Measurements from ENCODE around the gene TRAIP. TPM values are rescaled to one million over a fixed set of nuclear protein-coding genes. Genes with fewer than 3 reads are reported as not detected.

The TRAIP gene
- total RNA-seq, 4 donors from 2014 or later = 1.5 to 17.4 (median 4.0) TPM

DNA sequence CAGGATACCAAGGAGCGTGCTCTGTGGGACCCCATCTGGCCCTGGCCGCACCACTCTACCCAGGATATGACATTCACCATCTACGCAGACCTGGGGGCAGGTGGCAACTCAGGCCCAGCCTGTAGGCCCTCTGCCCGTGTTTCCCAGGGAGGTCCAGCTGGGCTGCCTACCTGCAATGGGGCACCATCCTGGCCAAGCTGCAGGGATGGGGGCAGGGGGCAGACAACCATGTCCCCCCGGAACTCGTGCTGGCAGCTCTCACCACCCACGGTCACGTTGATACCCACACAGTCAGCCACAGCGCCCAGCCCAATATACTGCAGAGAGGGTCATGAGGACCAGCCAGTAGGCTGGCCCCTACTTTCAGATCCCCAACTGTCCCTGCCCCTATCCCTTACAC lies 39.4 kb upstream of the TRAIP start:
- H3K27me3 ChIP-seq = no peaks in the 10 kb centered on the region
- TF ChIP-seq POLR2A (IDR thresholded peaks at IDR 0.05) = no peak
- TF ChIP-seq, protein P1, sequence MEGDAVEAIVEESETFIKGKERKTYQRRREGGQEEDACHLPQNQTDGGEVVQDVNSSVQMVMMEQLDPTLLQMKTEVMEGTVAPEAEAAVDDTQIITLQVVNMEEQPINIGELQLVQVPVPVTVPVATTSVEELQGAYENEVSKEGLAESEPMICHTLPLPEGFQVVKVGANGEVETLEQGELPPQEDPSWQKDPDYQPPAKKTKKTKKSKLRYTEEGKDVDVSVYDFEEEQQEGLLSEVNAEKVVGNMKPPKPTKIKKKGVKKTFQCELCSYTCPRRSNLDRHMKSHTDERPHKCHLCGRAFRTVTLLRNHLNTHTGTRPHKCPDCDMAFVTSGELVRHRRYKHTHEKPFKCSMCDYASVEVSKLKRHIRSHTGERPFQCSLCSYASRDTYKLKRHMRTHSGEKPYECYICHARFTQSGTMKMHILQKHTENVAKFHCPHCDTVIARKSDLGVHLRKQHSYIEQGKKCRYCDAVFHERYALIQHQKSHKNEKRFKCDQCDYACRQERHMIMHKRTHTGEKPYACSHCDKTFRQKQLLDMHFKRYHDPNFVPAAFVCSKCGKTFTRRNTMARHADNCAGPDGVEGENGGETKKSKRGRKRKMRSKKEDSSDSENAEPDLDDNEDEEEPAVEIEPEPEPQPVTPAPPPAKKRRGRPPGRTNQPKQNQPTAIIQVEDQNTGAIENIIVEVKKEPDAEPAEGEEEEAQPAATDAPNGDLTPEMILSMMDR (IDR thresholded peaks at IDR 0.05) = no peak
- intact Hi-C loops (cut with DNase I; ENCODE audit: low total_unique reads) = no loop called here

DNA sequence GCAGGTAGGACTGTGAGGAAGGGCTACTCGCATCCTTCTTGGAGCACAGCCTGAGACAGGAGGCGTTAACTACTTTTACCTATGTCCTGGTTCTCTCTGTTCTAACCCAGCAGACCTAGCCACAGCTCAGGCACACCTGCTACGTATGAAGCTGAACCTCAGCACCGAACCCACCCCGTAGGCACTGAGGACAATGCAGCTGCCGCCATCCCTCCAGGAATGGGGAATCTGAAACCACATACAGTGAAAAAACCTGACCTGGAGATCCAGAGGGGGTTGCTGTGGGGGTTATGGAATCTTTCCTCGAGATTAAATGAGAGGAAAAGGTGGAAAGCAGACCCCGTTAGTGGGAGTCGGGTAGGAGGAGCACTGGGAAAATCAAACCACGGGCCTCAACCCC lies 32.9 kb upstream of the TRAIP start:
- Histone ChIP-seq H3K4me1 (no peaks in the 10 kb centered on the region), H3K9me3 (no peaks in the 10 kb centered on the region), H3K36me3 (no peaks in the 10 kb centered on the region), H3K4me3 (no peak overlapping the region), H3K27me3 (no peaks in the 10 kb centered on the region), H3K27ac (no peak overlapping the region)
- DNase-seq = no peak
- TF ChIP-seq, protein P1 (IDR thresholded peaks at IDR 0.05) = no peak
- TF ChIP-seq POLR2A (IDR thresholded peaks at IDR 0.05) = no peak
- intact Hi-C loops (cut with DNase I; ENCODE audit: low total_unique reads) = no loop called here

More for the DNA sequence above, 39.4 kb upstream of the TRAIP start:
- Histone ChIP-seq H3K9me3 (no peaks in the 10 kb centered on the region), H3K4me3 (no peak overlapping the region), H3K36me3 (no peaks in the 10 kb centered on the region), H3K4me1 (no peaks in the 10 kb centered on the region), H3K27ac (no peak overlapping the region)
- DNase-seq = no peak

- H3K4me1 ChIP-seq = no peaks in the 10 kb centered on the region
- DNase-seq = no peak
- intact Hi-C loops (cut with DNase I; ENCODE audit: low total_unique reads) = no loop called here
- TF ChIP-seq, protein P1 (IDR thresholded peaks at IDR 0.05) = no peak
- no peak for TF ChIP-seq POLR2A (IDR thresholded peaks at IDR 0.05)
- H3K4me3 ChIP-seq = no peak overlapping the region
- no peaks in the 10 kb centered on the region for H3K9me3 ChIP-seq
- H3K36me3 ChIP-seq = no peaks in the 10 kb centered on the region
- H3K27me3 ChIP-seq = no peaks in the 10 kb centered on the region
- H3K27ac ChIP-seq = no peak overlapping the region
Observed at GRCh38 chr3:49886922-49887265, 30.5 kb upstream of the TRAIP start.

DNA sequence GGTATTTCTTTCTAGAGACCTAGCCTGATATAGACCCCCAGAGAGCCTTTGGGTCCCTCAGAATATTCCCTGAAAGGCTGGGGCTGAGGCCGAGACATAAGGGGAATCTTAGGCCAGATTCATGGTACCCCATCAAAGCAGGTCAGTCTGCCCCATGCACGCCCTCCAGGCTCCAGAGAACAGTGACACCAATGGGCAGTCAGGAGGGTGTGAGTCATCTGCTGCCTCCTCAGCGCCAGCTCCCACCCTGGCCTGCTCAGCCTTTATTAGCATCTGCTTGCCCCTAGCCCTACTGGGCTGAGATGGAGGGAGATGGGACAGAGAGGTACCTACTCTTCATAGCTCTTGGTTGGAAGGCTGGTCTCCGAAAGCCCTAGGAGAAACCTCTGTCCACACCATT lies 27.6 kb upstream of the TRAIP start:
- DNase-seq = no peak
- TF ChIP-seq POLR2A (IDR thresholded peaks at IDR 0.05) = no peak
- TF ChIP-seq, protein P1 (IDR thresholded peaks at IDR 0.05) = no peak

DNA sequence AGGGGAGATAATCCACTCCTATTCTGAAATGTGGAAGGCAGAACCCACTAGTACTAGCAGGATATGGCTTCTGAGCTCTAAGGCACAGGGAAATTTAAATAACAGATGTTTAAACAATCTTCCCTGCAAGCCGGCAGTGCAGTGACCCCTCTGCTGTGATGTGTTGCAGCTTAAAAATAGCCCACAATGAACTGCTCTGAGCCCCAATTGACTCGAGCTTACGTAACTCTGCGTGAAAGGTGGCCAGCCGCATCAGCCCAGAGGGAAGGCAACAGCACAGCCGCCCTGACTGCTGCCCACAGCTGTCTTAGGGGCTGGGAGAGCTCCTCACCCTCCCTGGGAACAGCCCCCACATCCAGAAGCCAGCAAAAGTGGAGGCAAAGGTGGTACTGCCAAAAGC lies 25.8 kb upstream of the TRAIP start:
- DNase-seq = no peak
- Histone ChIP-seq H3K36me3 (no peaks in the 10 kb centered on the region), H3K27me3 (no peaks in the 10 kb centered on the region), H3K9me3 (no peaks in the 10 kb centered on the region), H3K4me3 (no peak overlapping the region), H3K27ac (no peak overlapping the region), H3K4me1 (no peaks in the 10 kb centered on the region)
- TF ChIP-seq, protein P1 (IDR thresholded peaks at IDR 0.05) = no peak
- TF ChIP-seq POLR2A (IDR thresholded peaks at IDR 0.05) = no peak
- intact Hi-C loops (cut with DNase I; ENCODE audit: low total_unique reads) = no loop called here

More for the DNA sequence above, 27.6 kb upstream of the TRAIP start:
- Histone ChIP-seq H3K27me3 (no peaks in the 10 kb centered on the region), H3K27ac (no peak overlapping the region), H3K36me3 (no peaks in the 10 kb centered on the region), H3K4me1 (no peaks in the 10 kb centered on the region), H3K9me3 (no peaks in the 10 kb centered on the region), H3K4me3 (no peak overlapping the region)
- intact Hi-C loops (cut with DNase I; ENCODE audit: low total_unique reads) = no loop called here
